DMS79 treated with DMSO at 0.1 percent for 48 hours (cell line): ENCODE measurements around the gene ITGB7.
"Not testable (repeated sequence)": the region's sequence is repeated elsewhere in the genome, so short reads cannot be mapped to it uniquely, and the experiment has no call there.

ENCODE experiments used
- DNase-seq: peaks from one replicate; lab custom pipeline; 2025; lab: John Stamatoyannopoulos, UW

ITGB7 gene

GRCh38 chr12:53217051-53217930 is 10.2 kb upstream of the ITGB7 start:
- DNase-seq = no peak

GRCh38 chr12:53215497-53215896 is 8.4 kb upstream of the ITGB7 start:
- no peak for DNase-seq

GRCh38 chr12:53214687-53215455 is 7.8 kb upstream of the ITGB7 start:
- DNase-seq = no peak

GRCh38 chr12:53214221-53214620 is 7.2 kb upstream of the ITGB7 start:
- DNase-seq = no peak

- peak; percentile 21 for DNase-seq
Observed at GRCh38 chr12:53213348-53213747, 6.3 kb upstream of the ITGB7 start.

GRCh38 chr12:53212931-53213330 is 5.9 kb upstream of the ITGB7 start:
- DNase-seq = no peak

- no peak for DNase-seq
Observed at GRCh38 chr12:53211476-53212381, 4.7 kb upstream of the ITGB7 start.

GRCh38 chr12:53210843-53211242 is 3.8 kb upstream of the ITGB7 start:
- no peak for DNase-seq

- DNase-seq = no peak
Observed at GRCh38 chr12:53208877-53209463, 1.9 kb upstream of the ITGB7 start.

GRCh38 chr12:53208435-53208834 is 1.4 kb upstream of the ITGB7 start:
- DNase-seq = no peak

- DNase-seq = no peak
Observed at GRCh38 chr12:53205747-53206419, 1.2 kb downstream of the ITGB7 start.

- DNase-seq = no peak
Observed at GRCh38 chr12:53204351-53204750, 2.7 kb downstream of the ITGB7 start.

GRCh38 chr12:53202316-53202715 is 4.7 kb downstream of the ITGB7 start:
- not testable (repeated sequence) for DNase-seq

GRCh38 chr12:53201639-53202038 is 5.4 kb downstream of the ITGB7 start:
- DNase-seq = no peak

GRCh38 chr12:53201177-53201541 is 5.9 kb downstream of the ITGB7 start:
- DNase-seq = no peak

GRCh38 chr12:53200458-53201176 is 6.4 kb downstream of the ITGB7 start:
- no peak for DNase-seq

- DNase-seq = no peak
Observed at GRCh38 chr12:53200107-53200457, 7.0 kb downstream of the ITGB7 start.

- no peak for DNase-seq
Observed at GRCh38 chr12:53199700-53200099, 7.4 kb downstream of the ITGB7 start.

- DNase-seq = no peak
Observed at GRCh38 chr12:53198486-53199110, 8.5 kb downstream of the ITGB7 start.

GRCh38 chr12:53197011-53197640 is 9.9 kb downstream of the ITGB7 start:
- DNase-seq = no peak
